Type B pancreatic cell (in vitro differentiated cells): Measurements from ENCODE around the gene B3GNT8. TPM values are rescaled to one million over a fixed set of nuclear protein-coding genes. Genes with fewer than 3 reads are reported as not detected.

Source experiments
- DNase-seq: peaks from one replicate; pipeline ENCODE4 v3.0.0; 2021; ENCODE audit warnings: mixed read lengths; ENCODE audit not compliant: unreplicated experiment; ENCODE audit errors: extremely low spot score
- H3K27ac Mint-ChIP-seq: 2 replicates; pipeline ENCODE4 v1.8.0; 2021; ENCODE audit warnings: mild to moderate bottlenecking, mixed read lengths
- H3K27me3 Mint-ChIP-seq: 2 replicates; pipeline ENCODE4 v1.8.0; 2021; ENCODE audit warnings: mixed read lengths
- H3K36me3 Mint-ChIP-seq: 2 replicates; pipeline ENCODE4 v1.8.0; 2021; ENCODE audit warnings: mixed read lengths
- H3K4me1 Mint-ChIP-seq: one replicate; pipeline ENCODE4 v1.8.0; 2021; ENCODE audit warnings: mixed read lengths; ENCODE audit not compliant: unreplicated experiment
- H3K4me3 Mint-ChIP-seq: 2 replicates; pipeline ENCODE4 v1.8.0; 2021; ENCODE audit warnings: mild to moderate bottlenecking, mixed read lengths
- H3K9me3 Mint-ChIP-seq: 2 replicates; pipeline ENCODE4 v1.8.0; 2021; ENCODE audit warnings: mixed read lengths
- CTCF ChIP-seq: fragments of 200-600 bp; sonication (generic); conservative IDR thresholded peaks from 2 replicates; pipeline ENCODE4 v1.5.0; 2021; ENCODE audit warnings: antibody characterized with exemption, mild to moderate bottlenecking
- total RNA-seq: library from RNA; stranded (reverse); gene quantifications from 2 replicates; pipeline ENCODE4 v1.2.1, GENCODE V29; 2021; ENCODE audit warnings: low replicate concordance

Gene B3GNT8
- total RNA-seq, 1 donor from 2014 or later = 9.3 TPM

GRCh38 chr19:41421973-41422372 is 5.2 kb downstream of the B3GNT8 start:
- Mint-ChIP-seq H3K4me3 (no peak overlapping the region), H3K36me3 (peaks cover 6% of the 10 kb centered on the region), H3K27ac (no peak overlapping the region), H3K9me3 (no peaks in the 10 kb centered on the region), H3K27me3 (no peaks in the 10 kb centered on the region), H3K4me1 (peaks cover 7% of the 10 kb centered on the region)
- DNase-seq = no peak
- no peak for TF ChIP-seq CTCF

- TF ChIP-seq CTCF = no peak
- H3K9me3 Mint-ChIP-seq = no peaks in the 10 kb centered on the region
- peaks cover 6% of the 10 kb centered on the region for H3K36me3 Mint-ChIP-seq
- no peak overlapping the region for H3K27ac Mint-ChIP-seq
- DNase-seq = no peak
- H3K4me3 Mint-ChIP-seq = no peak overlapping the region
- peaks cover 4% of the 10 kb centered on the region for H3K4me1 Mint-ChIP-seq
- H3K27me3 Mint-ChIP-seq = no peaks in the 10 kb centered on the region
Measured at GRCh38 chr19:41421314-41421713, 5.9 kb downstream of the B3GNT8 start.

- DNase-seq = no peak
- Mint-ChIP-seq H3K4me1 (peaks cover 4% of the 10 kb centered on the region), H3K27me3 (no peaks in the 10 kb centered on the region), H3K4me3 (no peak overlapping the region), H3K9me3 (no peaks in the 10 kb centered on the region), H3K27ac (no peak overlapping the region), H3K36me3 (peaks cover 6% of the 10 kb centered on the region)
- TF ChIP-seq CTCF = no peak
Measured at GRCh38 chr19:41420101-41420880, 6.9 kb downstream of the B3GNT8 start.

GRCh38 chr19:41416194-41416674 is 10.9 kb downstream of the B3GNT8 start:
- no peak overlapping the region for H3K4me3 Mint-ChIP-seq
- peak overlapping the region; percentile 83 for H3K27ac Mint-ChIP-seq
- no peaks in the 10 kb centered on the region for H3K27me3 Mint-ChIP-seq
- H3K9me3 Mint-ChIP-seq = no peaks in the 10 kb centered on the region
- DNase-seq = no peak
- TF ChIP-seq CTCF = no peak
- H3K36me3 Mint-ChIP-seq = peaks cover 5% of the 10 kb centered on the region
- peaks cover 4% of the 10 kb centered on the region for H3K4me1 Mint-ChIP-seq

GRCh38 chr19:41415154-41415571 is 12.0 kb downstream of the B3GNT8 start:
- H3K36me3 Mint-ChIP-seq = peaks cover 3% of the 10 kb centered on the region
- no peak for TF ChIP-seq CTCF
- H3K27me3 Mint-ChIP-seq = no peaks in the 10 kb centered on the region
- no peak for DNase-seq
- H3K27ac Mint-ChIP-seq = no peak overlapping the region
- H3K4me3 Mint-ChIP-seq = no peak overlapping the region
- peaks cover 4% of the 10 kb centered on the region for H3K4me1 Mint-ChIP-seq
- H3K9me3 Mint-ChIP-seq = no peaks in the 10 kb centered on the region
